Kasumi-1 (cell line): ENCODE measurements around the gene ENTHD1.
"Not testable (repeated sequence)": the region's sequence is repeated elsewhere in the genome, so short reads cannot be mapped to it uniquely, and the experiment has no call there.

Source experiments
- DNase-seq, 2 experiments: peaks; one replicate each; lab custom pipeline; 2025; lab: John Stamatoyannopoulos, UW

Gene ENTHD1

GRCh38 chr22:39925273-39925672 lies 31.7 kb upstream of the ENTHD1 start:
- no peak for DNase-seq

- DNase-seq = no peak
Measured at GRCh38 chr22:39924286-39924685, 30.7 kb upstream of the ENTHD1 start.

GRCh38 chr22:39923696-39924095 lies 30.1 kb upstream of the ENTHD1 start:
- DNase-seq = no peak

GRCh38 chr22:39920134-39920743 lies 26.7 kb upstream of the ENTHD1 start:
- no peak for DNase-seq

- DNase-seq = no peak
Measured at GRCh38 chr22:39917776-39918495, 24.4 kb upstream of the ENTHD1 start.

- DNase-seq = no peak
Measured at GRCh38 chr22:39917197-39917643, 23.7 kb upstream of the ENTHD1 start.

GRCh38 chr22:39916496-39916895 lies 22.9 kb upstream of the ENTHD1 start:
- no peak for DNase-seq

GRCh38 chr22:39915295-39915726 lies 21.8 kb upstream of the ENTHD1 start:
- DNase-seq = no peak

- DNase-seq = no peak
Measured at GRCh38 chr22:39914584-39914983, 21.0 kb upstream of the ENTHD1 start.

- no peak for DNase-seq
Measured at GRCh38 chr22:39913886-39914285, 20.3 kb upstream of the ENTHD1 start.

- no peak for DNase-seq
Measured at GRCh38 chr22:39913321-39913720, 19.8 kb upstream of the ENTHD1 start.

GRCh38 chr22:39910876-39911613 lies 17.5 kb upstream of the ENTHD1 start:
- DNase-seq = no peak

- no peak for DNase-seq
Measured at GRCh38 chr22:39908737-39909136, 15.2 kb upstream of the ENTHD1 start.

GRCh38 chr22:39908136-39908535 lies 14.6 kb upstream of the ENTHD1 start:
- no peak for DNase-seq

- no peak for DNase-seq
Measured at GRCh38 chr22:39907605-39908097, 14.1 kb upstream of the ENTHD1 start.

GRCh38 chr22:39907047-39907446 lies 13.5 kb upstream of the ENTHD1 start:
- DNase-seq = no peak

GRCh38 chr22:39906207-39906606 lies 12.6 kb upstream of the ENTHD1 start:
- DNase-seq = no peak

- no peak for DNase-seq
Measured at GRCh38 chr22:39905687-39906086, 12.1 kb upstream of the ENTHD1 start.

GRCh38 chr22:39904862-39905261 lies 11.3 kb upstream of the ENTHD1 start:
- no peak for DNase-seq

GRCh38 chr22:39904024-39904423 lies 10.5 kb upstream of the ENTHD1 start:
- DNase-seq = not testable (repeated sequence)

GRCh38 chr22:39901565-39902146 lies 8.1 kb upstream of the ENTHD1 start:
- no peak for DNase-seq
